Uterus (tissue), 2 donors: Measurements from ENCODE around the gene BACH2.

Source experiments
- CTCF ChIP-seq, 4 experiments: fragments of 200-600 bp in 2 of 4; fragments of 450-650 bp in 2 of 4; sonication (generic) in 2 of 4; IDR thresholded peaks; one replicate each; pipeline ENCODE4 v1.5.1; 2016 to 2019; ENCODE audit warnings: antibody characterized with exemption in 4 of 4, mild to moderate bottlenecking in 2 of 4, moderate library complexity in 1 of 4
- POLR2A ChIP-seq, 2 donors: fragments of 450-650 bp; IDR thresholded peaks; one replicate each; pipeline ENCODE4 v1.6.1; 2016; ENCODE audit warnings: antibody characterized with exemption in 2 of 2, mild to moderate bottlenecking in 1 of 2, moderate library complexity in 1 of 2

- TF ChIP-seq CTCF (IDR thresholded peaks at IDR 0.05) (no peak), POLR2A (IDR thresholded peaks at IDR 0.05) (no peak)
Observed at GRCh38 chr6:90093558-90094073, 203.0 kb downstream of the BACH2 start.
